DMS114 treated with DMSO at 0.1 percent for 48 hours (cell line): ENCODE measurements around the gene TNFSF10.
"Not testable (repeated sequence)": the region's sequence is repeated elsewhere in the genome, so short reads cannot be mapped to it uniquely, and the experiment has no call there.

Experiments
- DNase-seq: peaks from one replicate; lab custom pipeline; 2025; ENCODE audit not compliant: unreplicated experiment; lab: John Stamatoyannopoulos, UW

Gene TNFSF10

GRCh38 chr3:172544404-172544803 is 21.2 kb upstream of the TNFSF10 start:
- no peak for DNase-seq

- no peak for DNase-seq
Observed at GRCh38 chr3:172543884-172544283, 20.7 kb upstream of the TNFSF10 start.

GRCh38 chr3:172543419-172543818 is 20.2 kb upstream of the TNFSF10 start:
- no peak for DNase-seq

- DNase-seq, result no peak
Observed at GRCh38 chr3:172542999-172543398, 19.8 kb upstream of the TNFSF10 start.

GRCh38 chr3:172541945-172542488 is 18.8 kb upstream of the TNFSF10 start:
- DNase-seq, result no peak

- no peak for DNase-seq
Observed at GRCh38 chr3:172540049-172540448, 16.8 kb upstream of the TNFSF10 start.

GRCh38 chr3:172539273-172539672 is 16.0 kb upstream of the TNFSF10 start:
- no peak for DNase-seq

GRCh38 chr3:172538368-172539151 is 15.3 kb upstream of the TNFSF10 start:
- no peak for DNase-seq

GRCh38 chr3:172537507-172538158 is 14.4 kb upstream of the TNFSF10 start:
- DNase-seq, result no peak

GRCh38 chr3:172536993-172537419 is 13.8 kb upstream of the TNFSF10 start:
- no peak for DNase-seq

GRCh38 chr3:172536505-172536904 is 13.3 kb upstream of the TNFSF10 start:
- DNase-seq, result no peak

- DNase-seq, result no peak
Observed at GRCh38 chr3:172530566-172530965, 7.3 kb upstream of the TNFSF10 start.

- DNase-seq, result no peak
Observed at GRCh38 chr3:172530101-172530561, 6.9 kb upstream of the TNFSF10 start.

- DNase-seq, result no peak
Observed at GRCh38 chr3:172528677-172529076, 5.4 kb upstream of the TNFSF10 start.

- no peak for DNase-seq
Observed at GRCh38 chr3:172527306-172527705, 4.1 kb upstream of the TNFSF10 start.

GRCh38 chr3:172525116-172525613 is 1.9 kb upstream of the TNFSF10 start:
- DNase-seq, result no peak

- DNase-seq, result no peak
Observed at GRCh38 chr3:172524611-172525010, 1.4 kb upstream of the TNFSF10 start.

- not testable (repeated sequence) for DNase-seq
Observed at GRCh38 chr3:172521837-172522726, 1.1 kb downstream of the TNFSF10 start.

- DNase-seq, result no peak
Observed at GRCh38 chr3:172520301-172520831, 2.9 kb downstream of the TNFSF10 start.

GRCh38 chr3:172519740-172520139 is 3.5 kb downstream of the TNFSF10 start:
- no peak for DNase-seq
